ENCODE measurements around the gene PTBP2. TPM values are rescaled to one million over a fixed set of nuclear protein-coding genes. Genes with fewer than 3 reads are reported as not detected.

PTBP2 gene
- total and polyA plus RNA-seq, 2 of the 8 experiments (the other 6 are each of a cell fraction or from before 2014, with no cell fraction given), result 24.2 to 61.7 TPM

DNA sequence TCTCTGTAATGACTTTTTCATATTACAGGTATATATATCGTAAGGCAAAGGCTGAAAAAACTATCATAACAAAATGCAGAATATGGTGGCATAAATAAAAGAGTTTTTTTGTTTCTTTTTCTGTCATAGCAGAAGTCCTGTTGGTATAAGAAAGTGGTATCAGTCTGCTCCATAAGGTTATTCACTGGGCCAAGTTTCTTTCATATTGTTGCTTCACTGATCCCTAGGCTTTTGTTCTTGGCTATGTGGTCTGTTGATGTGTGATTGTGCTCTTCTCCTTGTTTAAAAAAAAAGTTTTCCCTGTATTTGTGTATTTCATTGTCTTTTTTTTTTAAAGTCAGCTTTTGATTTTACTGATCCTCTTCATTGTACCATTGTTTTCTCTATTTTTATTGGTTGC lies 26.0 kb downstream of the PTBP2 start:
- peaks cover 0 to 3% (median 0%) of the 10 kb centered on the region in 4 experiments; a peak in 1 of 7 replicates for H3K4me1 ChIP-seq (replicated peaks in 1 of 4; ENCODE audit: control insufficient read depth in 3 of 4, insufficient read depth in 4 of 4, low read length in 3 of 4)
- H2BK12ac ChIP-seq (ENCODE audit: low read depth, low read length), result no peak overlapping the region
- H4K91ac ChIP-seq (replicated peaks; ENCODE audit: insufficient read length, low read length), result no peak overlapping the region
- H2BK120ac ChIP-seq (replicated peaks; ENCODE audit: low read depth, low read length), result no peak overlapping the region
- no peak overlapping the region for H3K14ac ChIP-seq (ENCODE audit: insufficient read length)
- H3K18ac ChIP-seq (ENCODE audit: extremely low read depth, low read length), result no peak overlapping the region
- no peak overlapping the region for H3K4me2 ChIP-seq (ENCODE audit: insufficient read depth in 1 of 2, low read depth in 2 of 2, low read length in 2 of 2)
- H3K4me3 ChIP-seq (ENCODE audit: extremely low read depth in 1 of 4, insufficient read depth in 2 of 4, low read depth in 3 of 4, low read length in 4 of 4), result no peak overlapping the region
- H3K79me1 ChIP-seq (ENCODE audit: low read depth, low read length), result no peaks in the 10 kb centered on the region
- no peaks in the 10 kb centered on the region for H3K23me2 ChIP-seq (ENCODE audit: low read depth, low read length)
- no peak for TF ChIP-seq SP4 (IDR thresholded peaks at IDR 0.05; ENCODE audit: low read length)
- H3K27me3 ChIP-seq (replicated peaks in 1 of 4; ENCODE audit: control insufficient read depth in 3 of 4, extremely low read depth in 1 of 4, insufficient read depth in 3 of 4, low read length in 3 of 4), result no peaks in the 10 kb centered on the region
- H3K9ac ChIP-seq (replicated peaks in 1 of 4; ENCODE audit: extremely low read depth in 1 of 4, low read depth in 3 of 4, low read length in 3 of 4), result no peak overlapping the region
- H3K36me3 ChIP-seq (ENCODE audit: control insufficient read depth in 2 of 4, insufficient read depth in 4 of 4, low read length in 3 of 4), result peaks cover 4 to 19% (median 12%) of the 10 kb centered on the region in 4 experiments
- H2BK5ac ChIP-seq (ENCODE audit: low read depth, low read length), result no peak overlapping the region
- no peak overlapping the region for H3K56ac ChIP-seq (replicated peaks; ENCODE audit: insufficient read length, low read depth, low read length)
- no peak overlapping the region for H2BK20ac ChIP-seq (ENCODE audit: low read length)
- ChIA-PET POLR2A (ENCODE audit: partially characterized antibody) (no interaction called here), CTCF (ENCODE audit: partially characterized antibody) (no interaction called here)
- no peak overlapping the region for H4K8ac ChIP-seq (ENCODE audit: extremely low read depth, insufficient read depth, low read length)
- H3K4ac ChIP-seq (replicated peaks; ENCODE audit: insufficient read length, low read depth, low read length), result no peak overlapping the region
- peaks cover 17 to 99% of the 10 kb centered on the region in 2 experiments; a peak in 3 of 4 replicates for H3K79me2 ChIP-seq (ENCODE audit: control insufficient read depth in 1 of 2, insufficient read depth in 2 of 2, low read length in 2 of 2)
- FAIRE-seq, result no peak
- H2BK15ac ChIP-seq (ENCODE audit: low read length), result no peak overlapping the region
- no peak overlapping the region for H2AK5ac ChIP-seq (ENCODE audit: low read depth, low read length)
- no peaks in the 10 kb centered on the region for H3K9me3 ChIP-seq (ENCODE audit: insufficient read depth in 2 of 2, low read depth in 1 of 2, low read length in 1 of 2)
- H3K27ac ChIP-seq (ENCODE audit: low read depth, low read length), result no peak overlapping the region
- H3K23ac ChIP-seq (ENCODE audit: insufficient read length), result no peak overlapping the region
- H4K5ac ChIP-seq (ENCODE audit: insufficient read length, low read depth, low read length), result no peak overlapping the region
- peaks cover 7 to 16% of the 10 kb centered on the region in 2 experiments for H4K20me1 ChIP-seq (replicated peaks in 1 of 2; ENCODE audit: control insufficient read depth in 1 of 2, insufficient read depth in 2 of 2, low read length in 2 of 2)
- DNase-seq (ENCODE audit: low read depth in 1 of 2, low spot score in 2 of 2), result no peak
- WGBS, 2 experiments (ENCODE audit: extremely low coverage in 1 of 2, insufficient coverage in 1 of 2, insufficient read length in 1 of 2, insufficient replicate concordance in 2 of 2, low coverage in 1 of 2, low lambda C conversion rate in 2 of 2, missing lambda C conversion rate in 1 of 2), result 96% methylated on average over 1 of the region's 1 CpG; no CpG with 5 or more reads in 1 of the 2 experiments
- H2AFZ ChIP-seq (ENCODE audit: low read length), result no peak overlapping the region

Measured in H1 (cell line).